H9 (cell line): ENCODE measurements around the gene NRN1L. TPM values are rescaled to one million over a fixed set of nuclear protein-coding genes. Genes with fewer than 3 reads are reported as not detected.
A peak's percentile ranks its signal among the peaks of the same experiment; 100 is the strongest.

Source experiments
- DNase-seq: peaks from one replicate; pipeline ENCODE4 v3.0.0-alpha.2; 2017
- H2AFZ ChIP-seq: one replicate; pipeline ENCODE4 v1.6.1; 2013; ENCODE audit warnings: mild to moderate bottlenecking, low read length, control low read depth, moderate library complexity
- H2AK5ac ChIP-seq: 2 replicates; pipeline ENCODE4 v1.6.1; 2013; ENCODE audit warnings: low read length, control low read depth, mixed read lengths; ENCODE audit not compliant: insufficient read length
- H2BK120ac ChIP-seq: one replicate; pipeline ENCODE4 v1.6.1; 2013; ENCODE audit warnings: low read depth, mild to moderate bottlenecking, low read length, control low read depth, inconsistent platforms; ENCODE audit not compliant: poor library complexity, severe bottlenecking
- H2BK12ac ChIP-seq: 2 replicates; pipeline ENCODE4 v1.6.1; 2013; ENCODE audit warnings: low read length, control low read depth, mixed read lengths, low read depth; ENCODE audit not compliant: insufficient read length
- H2BK15ac ChIP-seq: 2 replicates; pipeline ENCODE4 v1.6.1; 2013; ENCODE audit warnings: low read depth, low read length, control low read depth
- H2BK20ac ChIP-seq: one replicate; pipeline ENCODE4 v1.6.1; 2013; ENCODE audit warnings: low read depth, mild to moderate bottlenecking, low read length, control low read depth, inconsistent platforms; ENCODE audit not compliant: poor library complexity, severe bottlenecking
- H2BK5ac ChIP-seq: 2 replicates; pipeline ENCODE4 v1.6.1; 2013; ENCODE audit warnings: low read length, control low read depth, mixed read lengths; ENCODE audit not compliant: insufficient read length
- H3K14ac ChIP-seq: 2 replicates; pipeline ENCODE4 v1.6.1; 2013; ENCODE audit warnings: low read length, control low read depth; ENCODE audit not compliant: insufficient read depth
- H3K18ac ChIP-seq: 2 replicates; pipeline ENCODE4 v1.6.1; 2013; ENCODE audit warnings: low read depth, mild to moderate bottlenecking, mixed read lengths, low read length, control low read depth; ENCODE audit not compliant: insufficient read length
- H3K23ac ChIP-seq: 2 replicates; pipeline ENCODE4 v1.6.1; 2013; ENCODE audit warnings: low read length, control low read depth, mixed read lengths, low read depth; ENCODE audit not compliant: insufficient read length
- H3K23me2 ChIP-seq: 2 replicates; pipeline ENCODE4 v1.6.1; 2013; ENCODE audit warnings: low read depth, mild to moderate bottlenecking, mixed read lengths, low read length, control low read depth; ENCODE audit not compliant: insufficient read length, poor library complexity, severe bottlenecking
- H3K27ac ChIP-seq: 2 replicates; pipeline ENCODE4 v1.5.1; 2013; ENCODE audit warnings: low read length, control low read depth, mixed read lengths, low read depth; ENCODE audit not compliant: insufficient read length
- H3K27me3 ChIP-seq: 2 replicates; pipeline ENCODE4 v1.6.1; 2013; ENCODE audit warnings: low read length, control low read depth, inconsistent platforms; ENCODE audit not compliant: insufficient read depth
- H3K4ac ChIP-seq: 2 replicates; pipeline ENCODE4 v1.6.1; 2013; ENCODE audit warnings: low read depth, mild to moderate bottlenecking, control low read depth, inconsistent platforms, low read length, moderate library complexity
- H3K4me1 ChIP-seq: 2 replicates; pipeline ENCODE4 v1.6.1; 2013; ENCODE audit warnings: low read length, control low read depth, inconsistent platforms; ENCODE audit not compliant: insufficient read depth
- H3K4me2 ChIP-seq: 2 replicates; pipeline ENCODE4 v1.6.1; 2013; ENCODE audit warnings: low read length, control low read depth, mixed read lengths; ENCODE audit not compliant: insufficient read length, insufficient read depth
- H3K56ac ChIP-seq: 2 replicates; pipeline ENCODE4 v1.6.1; 2013; ENCODE audit warnings: low read depth, mild to moderate bottlenecking, mixed read lengths, low read length, control low read depth; ENCODE audit not compliant: insufficient read length
- H3K79me1 ChIP-seq: 2 replicates; pipeline ENCODE4 v1.6.1; 2013; ENCODE audit warnings: low read depth, mild to moderate bottlenecking, moderate library complexity, low read length, control low read depth, inconsistent platforms; ENCODE audit not compliant: insufficient read depth, poor library complexity, severe bottlenecking
- H3K79me2 ChIP-seq: 2 replicates; pipeline ENCODE4 v1.6.1; 2013; ENCODE audit warnings: low read length, control low read depth, inconsistent platforms; ENCODE audit not compliant: insufficient read depth
- H3K9ac ChIP-seq: 2 replicates; pipeline ENCODE4 v1.6.1; 2013; ENCODE audit warnings: low read length, control low read depth, mixed read lengths; ENCODE audit not compliant: insufficient read length; ENCODE audit errors: extremely low read depth
- H3K9me3 ChIP-seq: one replicate; pipeline ENCODE4 v1.6.1; 2013; ENCODE audit warnings: low read depth, low read length, inconsistent platforms; ENCODE audit not compliant: control insufficient read depth
- H3T11ph ChIP-seq: one replicate; pipeline ENCODE4 v1.6.1; 2013; ENCODE audit warnings: mild to moderate bottlenecking, low read length, control low read depth, inconsistent platforms
- H4K20me1 ChIP-seq: one replicate; pipeline ENCODE4 v1.6.1; 2013; ENCODE audit not compliant: control insufficient read depth, insufficient read length, insufficient read depth
- H4K5ac ChIP-seq: 2 replicates; pipeline ENCODE4 v1.6.1; 2013; ENCODE audit warnings: low read depth, mild to moderate bottlenecking, mixed read lengths, low read length, control low read depth; ENCODE audit not compliant: insufficient read length
- H4K8ac ChIP-seq: replicated peaks from 2 replicates; pipeline ENCODE4 v1.6.1; 2013; ENCODE audit warnings: low read length, control low read depth, mixed read lengths, low read depth; ENCODE audit not compliant: insufficient read length
- H4K91ac ChIP-seq: 2 replicates; pipeline ENCODE4 v1.6.1; 2013; ENCODE audit warnings: low read depth, mild to moderate bottlenecking, moderate library complexity, mixed read lengths, low read length, control low read depth; ENCODE audit not compliant: insufficient read length
- H3K27ac Mint-ChIP-seq, 3 experiments: 2 replicates in 2 of 3; 3 replicates in 1 of 3; pipeline ENCODE4 v1.8.0; 2020 to 2021; ENCODE audit warnings: mixed read lengths in 3 of 3, mild to moderate bottlenecking in 1 of 3, moderate library complexity in 1 of 3
- H3K27me3 Mint-ChIP-seq: 2 replicates; pipeline ENCODE4 v1.8.0; 2021; ENCODE audit warnings: low read depth, mild to moderate bottlenecking, moderate library complexity, mixed read lengths
- H3K36me3 Mint-ChIP-seq, 3 experiments: 2 replicates in 2 of 3; 3 replicates in 1 of 3; pipeline ENCODE4 v1.8.0; 2020 to 2021; ENCODE audit warnings: low read depth in 3 of 3, mixed read lengths in 3 of 3; ENCODE audit not compliant: insufficient read depth in 1 of 3
- H3K4me1 Mint-ChIP-seq, 2 experiments: 2 replicates each; pipeline ENCODE4 v1.8.0; 2020; ENCODE audit warnings: mixed read lengths in 2 of 2
- H3K4me3 Mint-ChIP-seq, 2 experiments: 2 replicates in 1 of 2; 3 replicates in 1 of 2; pipeline ENCODE4 v1.8.0; 2020 to 2021; ENCODE audit warnings: mild to moderate bottlenecking in 2 of 2, mixed read lengths in 2 of 2, moderate library complexity in 1 of 2
- H3K9me3 Mint-ChIP-seq, 2 experiments: 2 replicates in 1 of 2; 3 replicates in 1 of 2; pipeline ENCODE4 v1.8.0; 2020; ENCODE audit warnings: mild to moderate bottlenecking in 2 of 2, mixed read lengths in 2 of 2, moderate library complexity in 1 of 2
- WGBS: extraction: QIAGEN DNeasy Blood & Tissue Kit; methylation state at CpG from one replicate; pipeline ENCODE4 v1.1.7; 2013; ENCODE audit warnings: missing lambda C conversion rate, low lambda C conversion rate, mixed read lengths; ENCODE audit not compliant: insufficient read length; ENCODE audit errors: extremely low coverage; 5-methylcytosine and 5-hydroxymethylcytosine counted together
- total RNA-seq: library from RNA; stranded (reverse); gene quantifications from 2 replicates; pipeline ENCODE4 v1.2.1, GENCODE V29; 2021
- TF ChIP-seq, protein P1 (sequence below): fragments of 200-600 bp; sonication (generic); conservative IDR thresholded peaks from 3 replicates; pipeline ENCODE4 v1.8.0; 2021; ENCODE audit warnings: antibody characterized with exemption, mild to moderate bottlenecking

Gene NRN1L
- total RNA-seq, 1 experiment from 2014 or later = 2.0 TPM

GRCh38 chr16:67883872-67884261 lies 818 bp upstream of the NRN1L start:
- no peak overlapping the region for H2BK12ac ChIP-seq
- H3K4me1 ChIP-seq = no peaks in the 10 kb centered on the region
- H3K79me2 ChIP-seq = no peaks in the 10 kb centered on the region
- H4K20me1 ChIP-seq = no peaks in the 10 kb centered on the region
- H4K8ac ChIP-seq = no peak overlapping the region
- Mint-ChIP-seq H3K27me3 (no peaks in the 10 kb centered on the region; the same call in none of the 2 replicates), H3K36me3 (peaks cover 25 to 50% (median 49%) of the 10 kb centered on the region in 3 experiments), H3K27ac (no peak overlapping the region; a peak in 1 of 7 replicates), H3K4me1 (peaks cover 13 to 28% of the 10 kb centered on the region in 2 experiments), H3K9me3 (no peaks in the 10 kb centered on the region), H3K4me3 (peak overlapping the region in 1 of 2 experiments; percentile 38; a peak in 1 of 5 replicates)
- no peak overlapping the region for H3T11ph ChIP-seq
- H2BK120ac ChIP-seq = no peak overlapping the region
- H3K14ac ChIP-seq = no peak overlapping the region
- H3K56ac ChIP-seq = no peak overlapping the region
- H2BK20ac ChIP-seq = no peak overlapping the region
- no CpG with 5 or more reads among the region's 11 CpGs for WGBS
- H4K91ac ChIP-seq = no peak overlapping the region
- no peaks in the 10 kb centered on the region for H3K9me3 ChIP-seq
- no peak overlapping the region for H2BK15ac ChIP-seq
- H3K27me3 ChIP-seq = no peaks in the 10 kb centered on the region
- H3K23ac ChIP-seq = no peak overlapping the region
- TF ChIP-seq, protein P1, sequence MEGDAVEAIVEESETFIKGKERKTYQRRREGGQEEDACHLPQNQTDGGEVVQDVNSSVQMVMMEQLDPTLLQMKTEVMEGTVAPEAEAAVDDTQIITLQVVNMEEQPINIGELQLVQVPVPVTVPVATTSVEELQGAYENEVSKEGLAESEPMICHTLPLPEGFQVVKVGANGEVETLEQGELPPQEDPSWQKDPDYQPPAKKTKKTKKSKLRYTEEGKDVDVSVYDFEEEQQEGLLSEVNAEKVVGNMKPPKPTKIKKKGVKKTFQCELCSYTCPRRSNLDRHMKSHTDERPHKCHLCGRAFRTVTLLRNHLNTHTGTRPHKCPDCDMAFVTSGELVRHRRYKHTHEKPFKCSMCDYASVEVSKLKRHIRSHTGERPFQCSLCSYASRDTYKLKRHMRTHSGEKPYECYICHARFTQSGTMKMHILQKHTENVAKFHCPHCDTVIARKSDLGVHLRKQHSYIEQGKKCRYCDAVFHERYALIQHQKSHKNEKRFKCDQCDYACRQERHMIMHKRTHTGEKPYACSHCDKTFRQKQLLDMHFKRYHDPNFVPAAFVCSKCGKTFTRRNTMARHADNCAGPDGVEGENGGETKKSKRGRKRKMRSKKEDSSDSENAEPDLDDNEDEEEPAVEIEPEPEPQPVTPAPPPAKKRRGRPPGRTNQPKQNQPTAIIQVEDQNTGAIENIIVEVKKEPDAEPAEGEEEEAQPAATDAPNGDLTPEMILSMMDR = peak; percentile 94
- H3K18ac ChIP-seq = no peak overlapping the region
- no peak overlapping the region for H2AK5ac ChIP-seq
- no peak overlapping the region for H3K9ac ChIP-seq
- no peaks in the 10 kb centered on the region for H3K23me2 ChIP-seq
- H3K4ac ChIP-seq = no peak overlapping the region
- H4K5ac ChIP-seq = no peak overlapping the region
- no peak overlapping the region for H2AFZ ChIP-seq
- DNase-seq = peak; percentile 86
- H3K79me1 ChIP-seq = no peaks in the 10 kb centered on the region
- no peak overlapping the region for H2BK5ac ChIP-seq
- no peak overlapping the region for H3K27ac ChIP-seq
- no peak overlapping the region for H3K4me2 ChIP-seq
